ENCODE results near the gene S100B. TPM values are rescaled to one million over a fixed set of nuclear protein-coding genes. Genes with fewer than 3 reads are reported as not detected.
A peak's percentile ranks its signal among the peaks of the same experiment; 100 is the strongest.

S100B gene
- total and polyA plus RNA-seq, 8 donors: 1.8 to 18.4 (median 7.0) TPM; not detected in 1

DNA sequence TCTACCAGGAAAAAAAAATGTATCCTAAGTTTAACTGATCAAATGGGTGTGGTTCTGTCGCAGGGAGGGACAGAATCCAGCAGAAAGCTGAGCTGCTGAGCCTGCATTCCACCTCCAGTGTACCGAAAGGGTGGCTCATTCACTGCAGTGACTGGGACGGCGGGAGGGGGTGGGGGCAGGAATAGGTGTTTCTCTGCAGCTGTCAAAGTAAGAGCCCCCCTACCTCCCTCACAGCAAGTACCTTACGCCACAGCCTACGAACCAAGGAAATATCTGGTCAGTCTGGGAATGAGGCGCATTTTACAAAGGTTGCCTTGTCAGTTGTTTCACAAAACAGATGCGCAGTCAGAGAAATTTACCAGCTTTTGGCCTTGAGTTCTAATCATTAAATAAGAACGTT lies 1.7 kb downstream of the S100B start:
- Histone ChIP-seq H3K4me3 (no peak overlapping the region), H3K9me3 (no peaks in the 10 kb centered on the region), H3K4me1 (peaks cover 0 to 66% (median 11%) of the 10 kb centered on the region in 4 donors), H3K27me3 (peaks cover 0 to 18% (median 0%) of the 10 kb centered on the region in 3 donors), H3K27ac (no peak overlapping the region), H3K36me3 (no peaks in the 10 kb centered on the region)
- WGBS, 5 donors: 29 to 41% (median 33%) methylated on average over 7 to 9 of the region's 9 CpGs
- intact Hi-C loops (cut with DNase I; ENCODE audit: low total_unique reads): no loop called here
- TF ChIP-seq, protein P1, sequence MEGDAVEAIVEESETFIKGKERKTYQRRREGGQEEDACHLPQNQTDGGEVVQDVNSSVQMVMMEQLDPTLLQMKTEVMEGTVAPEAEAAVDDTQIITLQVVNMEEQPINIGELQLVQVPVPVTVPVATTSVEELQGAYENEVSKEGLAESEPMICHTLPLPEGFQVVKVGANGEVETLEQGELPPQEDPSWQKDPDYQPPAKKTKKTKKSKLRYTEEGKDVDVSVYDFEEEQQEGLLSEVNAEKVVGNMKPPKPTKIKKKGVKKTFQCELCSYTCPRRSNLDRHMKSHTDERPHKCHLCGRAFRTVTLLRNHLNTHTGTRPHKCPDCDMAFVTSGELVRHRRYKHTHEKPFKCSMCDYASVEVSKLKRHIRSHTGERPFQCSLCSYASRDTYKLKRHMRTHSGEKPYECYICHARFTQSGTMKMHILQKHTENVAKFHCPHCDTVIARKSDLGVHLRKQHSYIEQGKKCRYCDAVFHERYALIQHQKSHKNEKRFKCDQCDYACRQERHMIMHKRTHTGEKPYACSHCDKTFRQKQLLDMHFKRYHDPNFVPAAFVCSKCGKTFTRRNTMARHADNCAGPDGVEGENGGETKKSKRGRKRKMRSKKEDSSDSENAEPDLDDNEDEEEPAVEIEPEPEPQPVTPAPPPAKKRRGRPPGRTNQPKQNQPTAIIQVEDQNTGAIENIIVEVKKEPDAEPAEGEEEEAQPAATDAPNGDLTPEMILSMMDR (IDR thresholded peaks at IDR 0.05): no peak
- TF ChIP-seq POLR2AphosphoS5 (IDR thresholded peaks at IDR 0.05) (no peak), POLR2A (IDR thresholded peaks at IDR 0.05) (no peak)
- DNase-seq: peak in 1 of 2 donors; percentile 65

- DNase-seq: no peak
- Histone ChIP-seq H3K4me3 (no peak overlapping the region), H3K27ac (no peak overlapping the region), H3K36me3 (no peaks in the 10 kb centered on the region), H3K9me3 (no peaks in the 10 kb centered on the region), H3K4me1 (peaks cover 0 to 56% (median 11%) of the 10 kb centered on the region in 4 donors), H3K27me3 (peaks cover 0 to 12% (median 0%) of the 10 kb centered on the region in 3 donors)
- intact Hi-C loops (cut with DNase I; ENCODE audit: low total_unique reads): no loop called here
- no peak for TF ChIP-seq POLR2A (IDR thresholded peaks at IDR 0.05)
- TF ChIP-seq EP300 (IDR thresholded peaks at IDR 0.05): no peak
- TF ChIP-seq, protein P1 (IDR thresholded peaks at IDR 0.05): no peak
- no peak for TF ChIP-seq POLR2AphosphoS5 (IDR thresholded peaks at IDR 0.05)
- WGBS, 5 donors: 53 to 70% (median 58%) methylated on average over 5 to 9 of the region's 9 CpGs
Observed at GRCh38 chr21:46600978-46601377, 3.9 kb downstream of the S100B start.

DNA sequence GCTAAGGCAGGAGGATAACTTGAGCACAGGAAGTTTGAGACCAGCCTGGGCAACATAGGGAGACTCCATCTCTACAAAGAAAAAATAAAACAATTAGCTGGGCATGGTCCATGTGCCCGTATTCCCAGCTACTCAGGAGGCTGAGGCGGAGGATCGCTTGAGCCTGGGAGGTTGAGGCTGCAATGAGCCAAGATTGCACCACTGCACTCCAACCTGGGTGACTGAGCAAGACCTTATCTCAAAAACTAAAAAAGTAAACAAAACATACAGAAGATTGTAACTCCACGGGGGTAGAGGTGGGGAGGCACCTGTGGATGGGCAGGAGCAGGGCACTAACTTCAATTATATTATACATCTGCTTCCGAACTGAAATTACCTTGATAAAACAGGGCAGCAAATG lies 4.6 kb downstream of the S100B start:
- Histone ChIP-seq H3K4me3 (no peak overlapping the region), H3K27me3 (peaks cover 0 to 10% (median 0%) of the 10 kb centered on the region in 3 donors), H3K36me3 (no peaks in the 10 kb centered on the region), H3K27ac (no peak overlapping the region), H3K4me1 (peaks cover 0 to 50% (median 11%) of the 10 kb centered on the region in 4 donors), H3K9me3 (no peaks in the 10 kb centered on the region)
- 49 to 85% (median 64%) methylated on average over 5 of the region's 5 CpGs for WGBS, 5 donors
- no peak for TF ChIP-seq POLR2A (IDR thresholded peaks at IDR 0.05)
- TF ChIP-seq POLR2AphosphoS5 (IDR thresholded peaks at IDR 0.05): no peak
- TF ChIP-seq, protein P1 (IDR thresholded peaks at IDR 0.05): no peak
- TF ChIP-seq EP300 (IDR thresholded peaks at IDR 0.05): no peak
- intact Hi-C loops (cut with DNase I; ENCODE audit: low total_unique reads): no loop called here
- DNase-seq: no peak

DNA sequence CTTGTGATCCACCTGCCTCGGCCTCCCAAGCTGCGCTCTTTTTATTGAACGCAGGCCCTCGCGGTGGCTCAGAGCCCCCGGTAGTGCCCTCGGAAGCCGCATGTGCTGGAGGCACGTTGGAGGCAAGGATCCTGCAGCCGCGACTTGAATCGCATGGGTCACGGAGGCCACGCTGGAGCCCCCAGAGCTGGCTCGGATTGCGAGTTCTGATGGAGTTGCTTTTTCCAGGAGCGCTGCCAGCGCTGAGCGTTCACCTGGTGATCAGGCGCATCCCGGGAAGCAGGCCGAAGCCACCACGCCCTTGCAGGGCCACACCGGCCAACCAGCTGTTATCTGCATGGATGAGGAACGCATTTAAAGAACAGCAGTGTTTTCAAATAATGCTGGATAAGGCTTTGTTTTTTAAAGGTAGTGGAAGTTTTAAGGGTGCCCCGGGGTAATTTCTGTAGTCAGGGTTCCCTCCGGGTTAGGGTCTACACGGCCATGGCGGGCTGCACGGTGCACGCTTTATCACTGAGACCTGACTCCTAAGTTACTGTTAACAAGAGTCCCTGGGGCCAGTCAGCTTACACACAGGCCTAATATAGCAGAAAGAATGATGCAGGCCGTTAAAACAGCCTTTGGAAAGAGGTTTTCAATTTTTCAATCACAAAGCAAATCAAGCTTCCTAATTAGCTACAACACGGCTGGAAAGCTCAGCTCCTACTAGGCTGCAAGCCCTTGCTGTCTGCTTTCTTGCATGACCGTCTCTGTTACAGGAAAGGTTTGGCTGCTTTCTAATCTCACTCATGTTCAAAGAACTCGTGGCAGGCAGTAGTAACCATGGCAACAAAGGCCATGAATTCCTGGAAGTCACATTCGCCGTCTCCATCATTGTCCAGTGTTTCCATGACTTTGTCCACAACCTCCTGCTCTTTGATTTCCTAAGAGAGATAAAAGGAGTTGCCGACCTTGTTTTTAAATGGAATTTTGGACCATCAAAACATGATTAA lies 6.0 kb downstream of the S100B start:
- WGBS, 5 donors: 59 to 73% (median 66%) methylated on average over 38 of the region's 38 CpGs
- peak in 1 of 3 donors; percentile 28 for TF ChIP-seq POLR2AphosphoS5 (IDR thresholded peaks at IDR 0.05)
- no peak for TF ChIP-seq POLR2A (IDR thresholded peaks at IDR 0.05)
- H3K27ac ChIP-seq: peak overlapping the region in 1 of 5 donors; percentile 10
- no peak overlapping the region for H3K4me3 ChIP-seq
- H3K36me3 ChIP-seq: no peaks in the 10 kb centered on the region
- H3K27me3 ChIP-seq: peaks cover 0 to 3% (median 0%) of the 10 kb centered on the region in 3 donors
- peak in 1 of 2 donors; percentile 75 for DNase-seq
- peaks cover 0 to 11% (median 8%) of the 10 kb centered on the region in 4 donors for H3K9me3 ChIP-seq
- intact Hi-C loops (cut with DNase I; ENCODE audit: low total_unique reads): no loop called here
- peaks cover 0 to 43% (median 11%) of the 10 kb centered on the region in 4 donors for H3K4me1 ChIP-seq

All from stomach (tissue), 9 donors.